IMR-90 (cell line): ENCODE measurements around the gene ERAP2. TPM values are rescaled to one million over a fixed set of nuclear protein-coding genes. Genes with fewer than 3 reads are reported as not detected.

Source experiments
- ATAC-seq: fragments of 200-7000 bp; cut with Tn5 transposase; 2 replicates; pipeline ENCODE4 v1.9.1; 2020; ENCODE audit warnings: low read depth, mild to moderate bottlenecking, moderate library complexity
- BruUV-seq: library from RNA; stranded (reverse); fragments of 400-500 nt; replicated peaks from 2 replicates; lab custom pipeline; 2021; lab: Mats Ljungman, UMichigan
- CTCF ChIA-PET: fragments of 300-600 bp; formaldehyde crosslinking; extraction: SDS; loops from one replicate; lab custom pipeline; 2021; ENCODE audit warnings: antibody characterized with exemption; lab: Yijun Ruan, JAX
- POLR2A ChIA-PET: fragments of 300-600 bp; sonication (Branson Sonifier 250); formaldehyde crosslinking; loops from one replicate; lab custom pipeline; 2022; ENCODE audit warnings: antibody characterized with exemption; ENCODE audit not compliant: unreplicated experiment; lab: Charles Lee
- DNase-seq: peaks from one replicate; pipeline ENCODE4 v3.0.0; 2013
- H2AFZ ChIP-seq: replicated peaks from 2 replicates; pipeline ENCODE3; 2013; ENCODE audit warnings: low read length, mild to moderate bottlenecking; ENCODE audit not compliant: poor library complexity
- H2AK5ac ChIP-seq: 2 replicates; pipeline ENCODE4 v1.6.1; 2013; ENCODE audit warnings: low read depth, low read length, inconsistent platforms
- H2AK9ac ChIP-seq: replicated peaks from 2 replicates; pipeline ENCODE3; 2013; ENCODE audit warnings: mild to moderate bottlenecking, low read depth, low read length, moderate library complexity; ENCODE audit not compliant: poor library complexity
- H2BK120ac ChIP-seq: 2 replicates; pipeline ENCODE4 v1.6.1; 2013; ENCODE audit warnings: low read depth, low read length, inconsistent platforms
- H2BK15ac ChIP-seq: 3 replicates; pipeline ENCODE4 v1.6.1; 2013; ENCODE audit warnings: low read depth, low read length, inconsistent platforms
- H2BK20ac ChIP-seq: 2 replicates; pipeline ENCODE4 v1.6.1; 2013; ENCODE audit warnings: low read depth, mild to moderate bottlenecking, inconsistent platforms, low read length, moderate library complexity
- H2BK5ac ChIP-seq: 2 replicates; pipeline ENCODE4 v1.6.1; 2013; ENCODE audit warnings: mild to moderate bottlenecking, low read depth, low read length, inconsistent platforms; ENCODE audit not compliant: poor library complexity, severe bottlenecking
- H3K14ac ChIP-seq: replicated peaks from 2 replicates; pipeline ENCODE4 v1.6.1; 2013; ENCODE audit warnings: low read depth, low read length, inconsistent platforms
- H3K18ac ChIP-seq: 2 replicates; pipeline ENCODE4 v1.6.1; 2013; ENCODE audit warnings: low read depth, low read length, control low read depth
- H3K23ac ChIP-seq: 2 replicates; pipeline ENCODE4 v1.6.1; 2013; ENCODE audit warnings: low read depth, low read length, inconsistent platforms
- H3K27ac ChIP-seq: 2 replicates; pipeline ENCODE4 v1.5.1; 2013; ENCODE audit warnings: mild to moderate bottlenecking, control low read depth, low read length; ENCODE audit not compliant: insufficient read depth
- H3K27me3 ChIP-seq: 2 replicates; pipeline ENCODE4 v1.6.1; 2013; ENCODE audit warnings: low read length; ENCODE audit not compliant: control insufficient read depth, insufficient read depth
- H3K36me3 ChIP-seq: 2 replicates; pipeline ENCODE4 v1.6.1; 2013; ENCODE audit warnings: low read length, mixed read lengths; ENCODE audit not compliant: control insufficient read depth, insufficient read depth
- H3K4ac ChIP-seq: 2 replicates; pipeline ENCODE4 v1.6.1; 2013; ENCODE audit warnings: low read depth, low read length, inconsistent platforms
- H3K4me1 ChIP-seq: 2 replicates; pipeline ENCODE4 v1.6.1; 2013; ENCODE audit warnings: low read length, mixed read lengths; ENCODE audit not compliant: control insufficient read depth, insufficient read depth
- H3K4me2 ChIP-seq: 2 replicates; pipeline ENCODE4 v1.6.1; 2013; ENCODE audit warnings: low read depth, mild to moderate bottlenecking, control low read depth, low read length, moderate library complexity
- H3K4me3 ChIP-seq: 2 replicates; pipeline ENCODE4 v1.5.1; 2013; ENCODE audit warnings: low read depth, mild to moderate bottlenecking, control low read depth, low read length, moderate library complexity; ENCODE audit not compliant: insufficient read depth
- H3K56ac ChIP-seq: 2 replicates; pipeline ENCODE4 v1.6.1; 2013; ENCODE audit warnings: low read length, inconsistent platforms; ENCODE audit not compliant: insufficient read depth; ENCODE audit errors: extremely low read depth
- H3K79me1 ChIP-seq, 2 experiments: 2 replicates each; pipeline ENCODE4 v1.6.1; 2013; ENCODE audit warnings: low read length in 2 of 2, inconsistent platforms in 1 of 2, low read depth in 1 of 2
- H3K9ac ChIP-seq: 2 replicates; pipeline ENCODE4 v1.6.1; 2013; ENCODE audit warnings: low read depth, low read length, control low read depth
- H3K9me1 ChIP-seq: 2 replicates; pipeline ENCODE4 v1.6.1; 2013; ENCODE audit warnings: low read length, inconsistent platforms; ENCODE audit not compliant: insufficient read depth
- H3K9me3 ChIP-seq: 2 replicates; pipeline ENCODE4 v1.6.1; 2013; ENCODE audit warnings: low read length; ENCODE audit not compliant: control insufficient read depth, insufficient read depth
- H4K20me1 ChIP-seq: 2 replicates; pipeline ENCODE4 v1.6.1; 2013; ENCODE audit warnings: low read length, inconsistent platforms; ENCODE audit not compliant: insufficient read depth
- H4K5ac ChIP-seq: 2 replicates; pipeline ENCODE4 v1.6.1; 2013; ENCODE audit warnings: mild to moderate bottlenecking, low read depth, low read length, control low read depth
- H4K8ac ChIP-seq, 2 experiments: 2 replicates each; pipeline ENCODE4 v1.6.1; 2013; ENCODE audit warnings: low read depth in 2 of 2, low read length in 2 of 2, control low read depth in 1 of 2, inconsistent platforms in 1 of 2
- H4K91ac ChIP-seq: 2 replicates; pipeline ENCODE4 v1.6.1; 2013; ENCODE audit warnings: low read depth, low read length, inconsistent platforms; ENCODE audit not compliant: insufficient read depth
- CHD1 ChIP-seq: IDR thresholded peaks from 2 replicates; pipeline ENCODE4 v1.6.1; 2012; ENCODE audit warnings: low read depth, low read length, improper control_type of control experiment
- MAZ ChIP-seq: IDR thresholded peaks from 2 replicates; pipeline ENCODE4 v1.6.1; 2012; ENCODE audit warnings: low read depth, mild to moderate bottlenecking, low read length, improper control_type of control experiment, moderate library complexity, borderline replicate concordance
- MXI1 ChIP-seq: IDR thresholded peaks from 2 replicates; pipeline ENCODE4 v1.6.1; 2012; ENCODE audit warnings: low read depth, mild to moderate bottlenecking, low read length, moderate library complexity, borderline replicate concordance
- POLR2A ChIP-seq: IDR thresholded peaks from 2 replicates; pipeline ENCODE4 v1.6.1; 2012; ENCODE audit warnings: mild to moderate bottlenecking, low read depth, low read length
- RAD21 ChIP-seq: IDR thresholded peaks from 2 replicates; pipeline ENCODE4 v1.6.1; 2012; ENCODE audit warnings: low read length, improper control_type of control experiment
- WGBS, 2 experiments: methylation state at CpG; one replicate each; pipeline versions ENCODE4 v1.1.5 to v1.1.7; 2013; ENCODE audit warnings: missing lambda C conversion rate in 2 of 2; ENCODE audit not compliant: insufficient read length in 1 of 2; ENCODE audit errors: extremely low coverage in 2 of 2; 5-methylcytosine and 5-hydroxymethylcytosine counted together
- dilution Hi-C: fragments of 300-500 bp; cut with HindIII; formaldehyde crosslinking; loops from one replicate; pipeline ENCODE4 v1.14.3; 2018; ENCODE audit warnings: low sequenced_read_pairs; ENCODE audit not compliant: unreplicated experiment
- in situ Hi-C: fragments of 300-500 bp; cut with MboI; formaldehyde crosslinking; loops from 3 replicates; pipeline ENCODE4 v1.14.3; 2019; ENCODE audit warnings: low sequenced_read_pairs, inconsistent platforms, mixed read lengths
- intact Hi-C: fragments of 100-400 bp; cut with micrococcal nuclease; formaldehyde crosslinking; loops from 2 replicates; pipeline ENCODE4 v1.10.0; 2022
- polyA plus RNA-seq, 3 experiments: library from polyadenylated mRNA; depleted of rRNA; stranded (reverse); fragments of >200 nt; gene quantifications; 2 replicates each; pipeline ENCODE4 v1.2.3, GENCODE V29; 2012; ENCODE audit warnings: low replicate concordance in 1 of 3
- total RNA-seq: library from RNA; depleted of rRNA; stranded (reverse); fragments of >200 nt; gene quantifications from 2 replicates; pipeline ENCODE4 v1.2.3, GENCODE V29; 2012

ERAP2 gene
- total and polyA plus RNA-seq, 2 of the 4 experiments (the other 2 are of a cell fraction): 10.6 to 21.3 TPM

DNA sequence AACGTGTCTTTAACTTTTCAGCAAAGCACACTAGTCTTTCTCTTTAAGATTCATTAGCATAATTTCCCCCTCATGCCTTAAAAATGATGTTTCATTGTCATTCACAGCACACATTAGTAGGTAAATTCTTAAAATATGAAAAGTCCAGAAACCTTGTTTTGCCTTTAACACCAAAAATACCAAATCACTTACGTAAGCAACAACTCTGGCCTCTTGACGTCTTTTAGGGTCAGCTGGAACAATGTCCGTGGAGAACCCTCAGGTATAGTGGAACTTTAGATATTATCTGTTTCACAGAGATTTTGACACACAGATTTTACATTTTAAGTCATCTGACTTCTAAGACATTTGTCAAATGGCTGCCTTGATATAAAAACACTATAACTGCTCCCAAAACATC is 90.5 kb downstream of the ERAP2 start:
- DNase-seq (no peak), ATAC-seq (no peak)
- dilution Hi-C loops: no loop called here
- Histone ChIP-seq H3K4me3 (no peak overlapping the region), H2AK5ac (no peak overlapping the region), H2BK5ac (no peak overlapping the region), H3K4ac (no peak overlapping the region), H4K20me1 (no peaks in the 10 kb centered on the region), H3K4me2 (no peak overlapping the region), H2BK15ac (no peak overlapping the region), H3K23ac (no peak overlapping the region), H2BK20ac (no peak overlapping the region), H3K4me1 (peaks cover 7% of the 10 kb centered on the region), H3K79me1 (peaks cover 12 to 40% of the 10 kb centered on the region in 2 experiments; a peak in 3 of 4 replicates), H2BK120ac (no peak overlapping the region), H3K27me3 (no peaks in the 10 kb centered on the region), H3K9ac (no peak overlapping the region), H2AK9ac (no peak overlapping the region), H3K9me1 (peaks cover 6% of the 10 kb centered on the region; the same call in 1 of the 2 replicates), H4K91ac (no peak overlapping the region), H3K36me3 (no peaks in the 10 kb centered on the region), H4K8ac (no peak overlapping the region), H3K14ac (no peak overlapping the region), H3K27ac (no peak overlapping the region), H4K5ac (no peak overlapping the region), H3K56ac (no peak overlapping the region), H3K9me3 (no peaks in the 10 kb centered on the region), H3K18ac (no peak overlapping the region), H2AFZ (no peak overlapping the region)
- ChIA-PET CTCF (no interaction called here), POLR2A (no interaction called here)
- TF ChIP-seq CHD1 (no peak), MAZ (no peak), POLR2A (no peak), RAD21 (no peak), MXI1 (no peak)
- in situ Hi-C loops: no loop called here
- BruUV-seq: no TSS peak
- WGBS, 2 experiments: no CpG with 5 or more reads among the region's 4 CpGs
- intact Hi-C loops: no loop called here
